Vagina (tissue), 2 donors: ENCODE measurements around the gene GHRL. TPM values are rescaled to one million over a fixed set of nuclear protein-coding genes. Genes with fewer than 3 reads are reported as not detected.

Experiments used
- DNase-seq, 2 donors: peaks; one replicate each; pipeline ENCODE4 v3.0.0-alpha.2; 2017; ENCODE audit errors: extremely low spot score in 2 of 2
- H3K27ac ChIP-seq: fragments of 200-600 bp; sonication (generic); one replicate; pipeline ENCODE4 v1.5.1; 2019
- H3K27me3 ChIP-seq: fragments of 200-600 bp; sonication (generic); one replicate; pipeline ENCODE4 v1.5.1; 2019
- H3K36me3 ChIP-seq, 2 donors: fragments of 200-600 bp; sonication (generic); one replicate each; pipeline ENCODE4 v1.5.1; 2017 to 2019
- H3K4me1 ChIP-seq: fragments of 200-600 bp; sonication (generic); one replicate; pipeline ENCODE4 v1.5.1; 2019
- H3K4me3 ChIP-seq, 2 donors: fragments of 200-600 bp; sonication (generic); 1 replicate in 1 of 2; 2 replicates in 1 of 2; pipeline ENCODE4 v1.5.1; 2016 to 2019
- H3K9me3 ChIP-seq: fragments of 200-600 bp; sonication (generic); one replicate; pipeline ENCODE4 v1.5.1; 2019
- CTCF ChIP-seq, 3 experiments: fragments of 450-650 bp in 2 of 3; fragments of 200-600 bp in 1 of 3; sonication (generic) in 1 of 3; IDR thresholded peaks; one replicate each; pipeline ENCODE4 v1.5.1; 2017 to 2019; ENCODE audit warnings: antibody characterized with exemption in 3 of 3, mild to moderate bottlenecking in 2 of 3, moderate library complexity in 2 of 3
- POLR2A ChIP-seq, 2 donors: fragments of 450-650 bp; IDR thresholded peaks; one replicate each; pipeline ENCODE4 v1.6.1; 2017; ENCODE audit warnings: antibody characterized with exemption in 2 of 2, mild to moderate bottlenecking in 2 of 2, moderate library complexity in 2 of 2
- POLR2AphosphoS5 ChIP-seq, 2 donors: sonication (generic); formaldehyde crosslinking; IDR thresholded peaks; one replicate each; pipeline ENCODE4 v1.9.0; 2017; ENCODE audit warnings: antibody characterized with exemption in 2 of 2, mild to moderate bottlenecking in 2 of 2, low read depth in 1 of 2; ENCODE audit not compliant: insufficient read depth in 1 of 2
- intact Hi-C: fragments of 100-400 bp; cut with DNase I; formaldehyde crosslinking; loops from one replicate; pipeline ENCODE4 v1.15.1; 2023
- total RNA-seq: library from RNA; depleted of rRNA; stranded (reverse); fragments of >200 nt; gene quantifications from one replicate; pipeline ENCODE4 v1.2.3, GENCODE V29; 2016

The GHRL gene
- total RNA-seq, 1 donor from 2014 or later, result not detected

- Histone ChIP-seq H3K4me3 (no peak overlapping the region), H3K4me1 (no peaks in the 10 kb centered on the region), H3K27me3 (no peaks in the 10 kb centered on the region), H3K9me3 (no peaks in the 10 kb centered on the region), H3K36me3 (peaks cover 0 to 76% of the 10 kb centered on the region in 2 donors), H3K27ac (no peak overlapping the region)
- DNase-seq, result no peak
- TF ChIP-seq CTCF (IDR thresholded peaks at IDR 0.05) (no peak), POLR2A (IDR thresholded peaks at IDR 0.05) (no peak), POLR2AphosphoS5 (IDR thresholded peaks at IDR 0.05; ENCODE audit: insufficient read depth in 1 of 2, low read depth in 1 of 2) (no peak)
- intact Hi-C loops, result loop anchor here (5.0 kb wide), 1 partner anchor 52 kb away; no protein-coding TSS in a partner anchor
These were observed 17.0 kb upstream of the GHRL start for GRCh38 chr3:10309736-10310135.

- no peaks in the 10 kb centered on the region for H3K9me3 ChIP-seq
- H3K4me3 ChIP-seq, result no peak overlapping the region
- no peaks in the 10 kb centered on the region for H3K27me3 ChIP-seq
- H3K4me1 ChIP-seq, result no peaks in the 10 kb centered on the region
- H3K27ac ChIP-seq, result no peak overlapping the region
- peaks cover 0 to 78% of the 10 kb centered on the region in 2 donors for H3K36me3 ChIP-seq
- intact Hi-C loops, result loop anchor here (5.0 kb wide), 1 partner anchor 51 kb away; no protein-coding TSS in a partner anchor
- no peak for TF ChIP-seq CTCF (IDR thresholded peaks at IDR 0.05)
- no peak for DNase-seq
These were observed 15.9 kb upstream of the GHRL start for GRCh38 chr3:10308678-10309077.

GRCh38 chr3:10306156-10306555 is 13.4 kb upstream of the GHRL start:
- no peak overlapping the region for H3K4me3 ChIP-seq
- peaks cover 0 to 77% of the 10 kb centered on the region in 2 donors for H3K36me3 ChIP-seq

GRCh38 chr3:10305331-10305902 is 12.7 kb upstream of the GHRL start:
- no peak for TF ChIP-seq POLR2A (IDR thresholded peaks at IDR 0.05)
- TF ChIP-seq POLR2AphosphoS5 (IDR thresholded peaks at IDR 0.05; ENCODE audit: insufficient read depth in 1 of 2, low read depth in 1 of 2), result no peak
- no peak for TF ChIP-seq CTCF (IDR thresholded peaks at IDR 0.05)
- Histone ChIP-seq H3K27ac (no peak overlapping the region), H3K4me1 (no peaks in the 10 kb centered on the region), H3K36me3 (peaks cover 0 to 77% of the 10 kb centered on the region in 2 donors), H3K27me3 (no peaks in the 10 kb centered on the region), H3K9me3 (no peaks in the 10 kb centered on the region), H3K4me3 (no peak overlapping the region)
- intact Hi-C loops, result loop anchor here (5.0 kb wide), 1 partner anchor 48 kb away; no protein-coding TSS in a partner anchor
- no peak for DNase-seq

More at GRCh38 chr3:10306156-10306555, 13.4 kb upstream of the GHRL start:
- H3K27me3 ChIP-seq, result no peaks in the 10 kb centered on the region
- H3K9me3 ChIP-seq, result no peaks in the 10 kb centered on the region
- no peak overlapping the region for H3K27ac ChIP-seq
- TF ChIP-seq POLR2A (IDR thresholded peaks at IDR 0.05), result no peak
- TF ChIP-seq POLR2AphosphoS5 (IDR thresholded peaks at IDR 0.05; ENCODE audit: insufficient read depth in 1 of 2, low read depth in 1 of 2), result no peak
- no peak for TF ChIP-seq CTCF (IDR thresholded peaks at IDR 0.05)
- intact Hi-C loops, result loop anchor here (5.0 kb wide), 1 partner anchor 49 kb away; no protein-coding TSS in a partner anchor
- no peak for DNase-seq
- no peaks in the 10 kb centered on the region for H3K4me1 ChIP-seq

- H3K36me3 ChIP-seq, result peaks cover 0 to 77% of the 10 kb centered on the region in 2 donors
These were observed 12.2 kb upstream of the GHRL start for GRCh38 chr3:10304905-10305304.

More at GRCh38 chr3:10304905-10305304, 12.2 kb upstream of the GHRL start:
- Histone ChIP-seq H3K4me3 (no peak overlapping the region), H3K9me3 (no peaks in the 10 kb centered on the region), H3K27me3 (no peaks in the 10 kb centered on the region), H3K4me1 (no peaks in the 10 kb centered on the region), H3K27ac (no peak overlapping the region)
- no peak for TF ChIP-seq POLR2AphosphoS5 (IDR thresholded peaks at IDR 0.05; ENCODE audit: insufficient read depth in 1 of 2, low read depth in 1 of 2)
- no peak for TF ChIP-seq CTCF (IDR thresholded peaks at IDR 0.05)
- TF ChIP-seq POLR2A (IDR thresholded peaks at IDR 0.05), result no peak
- DNase-seq, result no peak
- intact Hi-C loops, result loop anchor here (5.0 kb wide), 1 partner anchor 48 kb away; no protein-coding TSS in a partner anchor
